ENCODE measurements around the gene SUGP2. TPM values are rescaled to one million over a fixed set of nuclear protein-coding genes. Genes with fewer than 3 reads are reported as not detected.
"Not testable (repeated sequence)": the region's sequence is repeated elsewhere in the genome, so short reads cannot be mapped to it uniquely, and the experiment has no call there.

Gene SUGP2
- total and polyA plus RNA-seq, 4 donors: 27.6 to 73.4 (median 59.6) TPM

- Histone ChIP-seq H3K9me3 (ENCODE audit: control insufficient read depth in 4 of 4, insufficient read depth in 3 of 4, low read length in 3 of 4) (no peaks in the 10 kb centered on the region), H3K4me3 (no peak overlapping the region), H3K36me3 (ENCODE audit: control insufficient read depth in 4 of 4, insufficient read depth in 4 of 4, low read length in 4 of 4) (no peaks in the 10 kb centered on the region), H3K9ac (ENCODE audit: insufficient read depth in 1 of 2, low read length in 2 of 2) (no peak overlapping the region), H3K27me3 (ENCODE audit: control insufficient read depth in 3 of 3, insufficient read depth in 3 of 3, low read length in 2 of 3) (no peaks in the 10 kb centered on the region), H3K27ac (ENCODE audit: low read depth in 1 of 2, low read length in 1 of 2) (no peak overlapping the region), H3K4me1 (ENCODE audit: control insufficient read depth in 5 of 5, insufficient read depth in 5 of 5, low read length in 5 of 5) (no peaks in the 10 kb centered on the region)
- DNase-seq (no peak), ATAC-seq (ENCODE audit: insufficient read depth, low FRiP score) (no peak)
- WGBS, 2 donors: 92 to 94% methylated on average over 3 of the region's 3 CpGs
- TF ChIP-seq CTCF (IDR thresholded peaks at IDR 0.05; ENCODE audit: control extremely low read depth, extremely low read depth): no peak
These were observed 79.2 kb downstream of the SUGP2 start for GRCh38 chr19:18954094-18954493.

- ATAC-seq (ENCODE audit: insufficient read depth, low FRiP score); H3K27me3 ChIP-seq (ENCODE audit: control insufficient read depth in 3 of 3, insufficient read depth in 3 of 3, low read length in 2 of 3); H3K36me3 ChIP-seq (ENCODE audit: control insufficient read depth in 4 of 4, insufficient read depth in 4 of 4, low read length in 4 of 4); H3K4me1 ChIP-seq (ENCODE audit: control insufficient read depth in 5 of 5, insufficient read depth in 5 of 5, low read length in 5 of 5); H3K4me3 ChIP-seq; H3K9me3 ChIP-seq (ENCODE audit: control insufficient read depth in 4 of 4, insufficient read depth in 3 of 4, low read length in 3 of 4); H3K27ac ChIP-seq (ENCODE audit: low read depth in 1 of 2, low read length in 1 of 2): not testable (repeated sequence)
- peak in 1 of 3 donors; percentile 52 for DNase-seq
- peak overlapping the region in 1 of 2 donors; percentile 23 for H3K9ac ChIP-seq (ENCODE audit: insufficient read depth in 1 of 2, low read length in 2 of 2)
- WGBS, 2 donors: 51 to 59% methylated on average over 17 of the region's 17 CpGs
These were observed 80.8 kb downstream of the SUGP2 start for GRCh38 chr19:18952364-18953003.

GRCh38 chr19:18951721-18952281 is 81.5 kb downstream of the SUGP2 start:
- WGBS, 2 donors: 91 to 92% methylated on average over 7 of the region's 7 CpGs
- ATAC-seq (ENCODE audit: insufficient read depth, low FRiP score) (no peak), DNase-seq (no peak)
- no peaks in the 10 kb centered on the region for H3K36me3 ChIP-seq (ENCODE audit: control insufficient read depth in 4 of 4, insufficient read depth in 4 of 4, low read length in 4 of 4)
- no peak overlapping the region for H3K27ac ChIP-seq (ENCODE audit: low read depth in 1 of 2, low read length in 1 of 2)
- H3K9me3 ChIP-seq (ENCODE audit: control insufficient read depth in 4 of 4, insufficient read depth in 3 of 4, low read length in 3 of 4): no peaks in the 10 kb centered on the region
- no peaks in the 10 kb centered on the region for H3K4me1 ChIP-seq (ENCODE audit: control insufficient read depth in 5 of 5, insufficient read depth in 5 of 5, low read length in 5 of 5)
- no peak overlapping the region for H3K9ac ChIP-seq (ENCODE audit: insufficient read depth in 1 of 2, low read length in 2 of 2)
- TF ChIP-seq CTCF (IDR thresholded peaks at IDR 0.05; ENCODE audit: control extremely low read depth, extremely low read depth): no peak
- no peak overlapping the region for H3K4me3 ChIP-seq
- no peaks in the 10 kb centered on the region for H3K27me3 ChIP-seq (ENCODE audit: control insufficient read depth in 3 of 3, insufficient read depth in 3 of 3, low read length in 2 of 3)

- H3K27me3 ChIP-seq (ENCODE audit: control insufficient read depth in 3 of 3, insufficient read depth in 3 of 3, low read length in 2 of 3): no peaks in the 10 kb centered on the region
- WGBS, 2 donors: 91 to 96% methylated on average over 3 of the region's 3 CpGs
- H3K36me3 ChIP-seq (ENCODE audit: control insufficient read depth in 4 of 4, insufficient read depth in 4 of 4, low read length in 4 of 4): no peaks in the 10 kb centered on the region
- TF ChIP-seq CTCF (IDR thresholded peaks at IDR 0.05; ENCODE audit: control extremely low read depth, extremely low read depth): no peak
- no peak for DNase-seq
- no peak for ATAC-seq (ENCODE audit: insufficient read depth, low FRiP score)
- H3K4me3 ChIP-seq: no peak overlapping the region
- no peaks in the 10 kb centered on the region for H3K4me1 ChIP-seq (ENCODE audit: control insufficient read depth in 5 of 5, insufficient read depth in 5 of 5, low read length in 5 of 5)
- H3K27ac ChIP-seq (ENCODE audit: low read depth in 1 of 2, low read length in 1 of 2): no peak overlapping the region
- H3K9me3 ChIP-seq (ENCODE audit: control insufficient read depth in 4 of 4, insufficient read depth in 3 of 4, low read length in 3 of 4): no peaks in the 10 kb centered on the region
- no peak overlapping the region for H3K9ac ChIP-seq (ENCODE audit: insufficient read depth in 1 of 2, low read length in 2 of 2)
These were observed 83.5 kb downstream of the SUGP2 start for GRCh38 chr19:18949858-18950257.

Measured in lung (tissue), 12 donors.